GM12878 (cell line): ENCODE results near the gene ABCA13. TPM values are rescaled to one million over a fixed set of nuclear protein-coding genes. Genes with fewer than 3 reads are reported as not detected.

Experiments used
- ATAC-seq: fragments of 200-7000 bp; cut with Tn5 transposase; 3 replicates; pipeline ENCODE4 v1.9.1; 2020; ENCODE audit warnings: mild to moderate bottlenecking, moderate library complexity
- BruUV-seq: library from RNA; stranded (reverse); fragments of 400-500 nt; replicated peaks from 2 replicates; lab custom pipeline; 2021; lab: Mats Ljungman, UMichigan
- CTCF ChIA-PET: fragments of 300-600 bp; sonication (Branson Sonifier 250); formaldehyde crosslinking; extraction: SDS; loops from one replicate; lab custom pipeline; 2021; ENCODE audit warnings: inconsistent platforms; lab: Yijun Ruan, JAX
- POLR2A ChIA-PET: fragments of 350-600 bp; formaldehyde crosslinking; extraction: SDS; loops from one replicate; lab custom pipeline; 2021; ENCODE audit warnings: inconsistent platforms; lab: Charles Lee
- RAD21 ChIA-PET: fragments of 300-600 bp; sonication (Branson Sonifier 250); formaldehyde crosslinking; loops from one replicate; lab custom pipeline; 2023; ENCODE audit warnings: antibody characterized with exemption; ENCODE audit not compliant: unreplicated experiment; lab: Charles Lee
- SMC1A ChIA-PET: fragments of 300-600 bp; sonication (Branson Sonifier 250); formaldehyde crosslinking; loops from one replicate; lab custom pipeline; 2023; ENCODE audit not compliant: unreplicated experiment, uncharacterized antibody; lab: Charles Lee
- DNase-seq: peaks from one replicate; pipeline ENCODE4 v3.0.0-alpha.2; 2011; ENCODE audit warnings: low read depth, low spot score
- FAIRE-seq: peaks from 3 replicates; lab custom pipeline; 2011; peaks lifted over from hg19 to GRCh38; lab: Jason Lieb, UNC
- H2AFZ ChIP-seq: 2 replicates; pipeline ENCODE4 v1.6.0; 2011; ENCODE audit warnings: low read depth, low read length, control low read depth; ENCODE audit not compliant: control insufficient read depth
- H3K27ac ChIP-seq: 2 replicates; pipeline ENCODE4 v1.5.1; 2011; ENCODE audit warnings: control low read depth; ENCODE audit not compliant: control insufficient read depth, insufficient read depth
- H3K27me3 ChIP-seq, 2 experiments: replicated peaks in 1 of 2; 2 replicates each; pipeline versions ENCODE4 v1.6.0 to v1.6.1; 2011; ENCODE audit warnings: low read length in 1 of 2; ENCODE audit not compliant: control insufficient read depth in 2 of 2, insufficient read depth in 2 of 2
- H3K36me3 ChIP-seq, 2 experiments: 2 replicates each; pipeline ENCODE4 v1.5.1; 2011; ENCODE audit warnings: low read length in 1 of 2; ENCODE audit not compliant: control insufficient read depth in 2 of 2, insufficient read depth in 2 of 2
- H3K4me1 ChIP-seq: 2 replicates; pipeline ENCODE4 v1.6.1; 2011; ENCODE audit warnings: mild to moderate bottlenecking, low read length, moderate library complexity, mixed read lengths; ENCODE audit not compliant: control insufficient read depth, insufficient read depth
- H3K4me2 ChIP-seq: 2 replicates; pipeline ENCODE4 v1.6.0; 2011; ENCODE audit warnings: control low read depth; ENCODE audit not compliant: control insufficient read depth, insufficient read depth
- H3K4me3 ChIP-seq: fragments of 200-600 bp; sonication (generic); 2 replicates; pipeline ENCODE4 v1.5.1; 2016
- H3K79me2 ChIP-seq: 2 replicates; pipeline ENCODE4 v1.6.0; 2011; ENCODE audit warnings: low read length; ENCODE audit not compliant: control insufficient read depth, insufficient read depth
- H3K9ac ChIP-seq: 2 replicates; pipeline ENCODE4 v1.8.0; 2011; ENCODE audit warnings: low read length, control low read depth, mixed read lengths; ENCODE audit not compliant: control insufficient read depth, insufficient read depth
- H3K9me3 ChIP-seq: replicated peaks from 3 replicates; pipeline ENCODE4 v1.5.1; 2011; ENCODE audit warnings: mild to moderate bottlenecking, low read length; ENCODE audit not compliant: control insufficient read depth, insufficient read depth
- H4K20me1 ChIP-seq: 2 replicates; pipeline ENCODE4 v1.6.0; 2011; ENCODE audit not compliant: control insufficient read depth, insufficient read depth
- ATF7 ChIP-seq: fragments of 450-650 bp; IDR thresholded peaks from 2 replicates; pipeline ENCODE4 v1.6.1; 2016; ENCODE audit warnings: low read depth, mild to moderate bottlenecking
- CBFB ChIP-seq: IDR thresholded peaks from 2 replicates; pipeline ENCODE4 v1.6.1; 2016; ENCODE audit warnings: antibody characterized with exemption, low read depth
- CBX3 ChIP-seq: fragments of 200-600 bp; sonication (generic); IDR thresholded peaks from 2 replicates; pipeline ENCODE4 v1.6.1; 2016; ENCODE audit warnings: low read depth, borderline replicate concordance
- E4F1 ChIP-seq: fragments of 450-650 bp; IDR thresholded peaks from 2 replicates; pipeline ENCODE4 v1.6.1; 2018; ENCODE audit warnings: borderline replicate concordance, mild to moderate bottlenecking; ENCODE audit not compliant: partially characterized antibody
- FOS ChIP-seq: IDR thresholded peaks from 3 replicates; pipeline ENCODE4 v1.6.1; 2011; ENCODE audit warnings: borderline replicate concordance; ENCODE audit not compliant: insufficient read length; ENCODE audit errors: extremely low read depth
- HDAC2 ChIP-seq: fragments of 200-600 bp; sonication (generic); IDR thresholded peaks from 2 replicates; pipeline ENCODE4 v1.6.1; 2017
- MYB ChIP-seq: fragments of 150-350 bp; IDR thresholded peaks from 2 replicates; pipeline ENCODE4 v1.6.1; 2014; ENCODE audit warnings: mild to moderate bottlenecking, low read depth, low read length, borderline replicate concordance
- NBN ChIP-seq: fragments of 450-650 bp; IDR thresholded peaks from 2 replicates; pipeline ENCODE4 v1.6.1; 2016
- NKRF ChIP-seq: fragments of 450-650 bp; conservative IDR thresholded peaks from 2 replicates; pipeline ENCODE4 v1.6.1; 2017; ENCODE audit warnings: mild to moderate bottlenecking, moderate library complexity
- POLR2AphosphoS2 ChIP-seq: IDR thresholded peaks from 2 replicates; pipeline ENCODE4 v1.6.1; 2011; ENCODE audit warnings: low read depth, mild to moderate bottlenecking, low read length, improper control_type of control experiment, moderate library complexity
- RFX5 ChIP-seq: IDR thresholded peaks from 2 replicates; pipeline ENCODE4 v1.6.1; 2011; ENCODE audit warnings: low read depth, low read length, improper control_type of control experiment
- SIX5 ChIP-seq: IDR thresholded peaks from 2 replicates; pipeline ENCODE4 v1.6.1; 2011; ENCODE audit warnings: mild to moderate bottlenecking, low read depth, low read length, moderate library complexity; ENCODE audit not compliant: severe bottlenecking
- USF2 ChIP-seq: IDR thresholded peaks from 2 replicates; pipeline ENCODE4 v1.6.1; 2011; ENCODE audit warnings: low read depth, low read length, improper control_type of control experiment, borderline replicate concordance
- WGBS: methylation state at CpG from one replicate; pipeline ENCODE4 v1.1.6; 2016; ENCODE audit warnings: low lambda C conversion rate; ENCODE audit not compliant: insufficient replicate concordance, insufficient coverage; ENCODE audit errors: missing lambda C conversion rate; 5-methylcytosine and 5-hydroxymethylcytosine counted together
- in situ Hi-C: fragments of 300-500 bp; cut with MboI; formaldehyde crosslinking; loops from 9 replicates; pipeline ENCODE4 v1.14.3; 2018; ENCODE audit warnings: mixed read lengths
- intact Hi-C: fragments of 100-400 bp; cut with micrococcal nuclease; formaldehyde crosslinking; loops from one replicate; pipeline ENCODE4 v1.14.2; 2022; ENCODE audit not compliant: unreplicated experiment
- polyA plus RNA-seq, 11 experiments: library from polyadenylated mRNA; depleted of rRNA in 4 of 11; unstranded in 6 of 11; stranded (reverse) in 5 of 11; fragments of >200 nt; fragmentation: Nextera tagmentation in 4 of 11; fragmentation: Illumina TruSeq in 1 of 11; extraction: Ambion mirVana in 4 of 11; extraction: Trizol in 1 of 11; gene quantifications; 1 replicate in 1 of 11; 2 replicates in 10 of 11; pipeline versions ENCODE4 v1.2.1 to v1.2.3, GENCODE V29; 2011 to 2016; ENCODE audit warnings: inconsistent platforms in 2 of 11, missing spikeins in 2 of 11, low read depth in 1 of 11
- total RNA-seq, 4 experiments: library from RNA; depleted of rRNA in 3 of 4; stranded (reverse); fragments of >200 nt in 3 of 4; fragmentation: Illumina TruSeq in 1 of 4; extraction: Trizol in 1 of 4; gene quantifications; 2 replicates each; pipeline versions ENCODE4 v1.2.1 to v1.2.3, GENCODE V29; 2013 to 2021

ABCA13 gene
- total and polyA plus RNA-seq, 10 of the 15 experiments (the other 5 are each of a cell fraction or from before 2014, with no cell fraction given) = under 0.01 to 0.98 (median 0.04) TPM; not detected in 2

GRCh38 chr7:48179496-48180030, 8.3 kb downstream of the ABCA13 start:
- FAIRE-seq (no peak), DNase-seq (no peak), ATAC-seq (no peak)
- WGBS = 68% methylated on average over 9 of the region's 9 CpGs
- ChIA-PET RAD21 (interaction anchor here (0.5 kb wide), 1 partner anchor 466 kb away, joined by 4 read pairs; no protein-coding TSS in a partner anchor), CTCF (no interaction called here), POLR2A (no interaction called here), SMC1A (no interaction called here)
- Histone ChIP-seq H3K4me1 (no peaks in the 10 kb centered on the region), H3K79me2 (no peaks in the 10 kb centered on the region), H2AFZ (no peak overlapping the region), H3K4me3 (no peak overlapping the region), H3K27ac (no peak overlapping the region), H3K27me3 (no peaks in the 10 kb centered on the region), H4K20me1 (no peaks in the 10 kb centered on the region), H3K36me3 (no peaks in the 10 kb centered on the region), H3K9ac (no peak overlapping the region), H3K4me2 (no peak overlapping the region), H3K9me3 (no peaks in the 10 kb centered on the region)
- TF ChIP-seq CBFB = no peak
- no peak for TF ChIP-seq NBN
- TF ChIP-seq USF2 = no peak
- TF ChIP-seq CBX3 = no peak
- no peak for TF ChIP-seq RFX5
- TF ChIP-seq POLR2AphosphoS2 = no peak
- intact Hi-C loops (no loop called here), in situ Hi-C loops (no loop called here)
- no TSS peak for BruUV-seq

GRCh38 chr7:48180981-48181380, 9.7 kb downstream of the ABCA13 start:
- Histone ChIP-seq H3K9ac (no peak overlapping the region), H3K4me3 (no peak overlapping the region), H3K4me2 (no peak overlapping the region), H3K27ac (no peak overlapping the region), H3K4me1 (no peaks in the 10 kb centered on the region), H4K20me1 (no peaks in the 10 kb centered on the region), H3K36me3 (no peaks in the 10 kb centered on the region), H3K27me3 (no peaks in the 10 kb centered on the region), H2AFZ (no peak overlapping the region), H3K79me2 (no peaks in the 10 kb centered on the region), H3K9me3 (no peaks in the 10 kb centered on the region)
- ATAC-seq (no peak), DNase-seq (no peak), FAIRE-seq (no peak)
- no TSS peak for BruUV-seq
- intact Hi-C loops (no loop called here), in situ Hi-C loops (no loop called here)
- ChIA-PET SMC1A (no interaction called here), POLR2A (no interaction called here), CTCF (interaction anchor here (0.6 kb wide), 1 partner anchor 47 kb away, joined by 4 read pairs; no protein-coding TSS in a partner anchor), RAD21 (no interaction called here)
- WGBS = 6% methylated on average over 6 of the region's 6 CpGs
- TF ChIP-seq E4F1 (no peak), HDAC2 (no peak), NKRF (no peak), SIX5 (no peak), MYB (no peak), ATF7 (no peak), FOS (no peak)
